ENCODE data around the gene PPA1.
"Not testable (repeated sequence)": the region's sequence is repeated elsewhere in the genome, so short reads cannot be mapped to it uniquely, and the experiment has no call there.

PPA1 gene

DNA sequence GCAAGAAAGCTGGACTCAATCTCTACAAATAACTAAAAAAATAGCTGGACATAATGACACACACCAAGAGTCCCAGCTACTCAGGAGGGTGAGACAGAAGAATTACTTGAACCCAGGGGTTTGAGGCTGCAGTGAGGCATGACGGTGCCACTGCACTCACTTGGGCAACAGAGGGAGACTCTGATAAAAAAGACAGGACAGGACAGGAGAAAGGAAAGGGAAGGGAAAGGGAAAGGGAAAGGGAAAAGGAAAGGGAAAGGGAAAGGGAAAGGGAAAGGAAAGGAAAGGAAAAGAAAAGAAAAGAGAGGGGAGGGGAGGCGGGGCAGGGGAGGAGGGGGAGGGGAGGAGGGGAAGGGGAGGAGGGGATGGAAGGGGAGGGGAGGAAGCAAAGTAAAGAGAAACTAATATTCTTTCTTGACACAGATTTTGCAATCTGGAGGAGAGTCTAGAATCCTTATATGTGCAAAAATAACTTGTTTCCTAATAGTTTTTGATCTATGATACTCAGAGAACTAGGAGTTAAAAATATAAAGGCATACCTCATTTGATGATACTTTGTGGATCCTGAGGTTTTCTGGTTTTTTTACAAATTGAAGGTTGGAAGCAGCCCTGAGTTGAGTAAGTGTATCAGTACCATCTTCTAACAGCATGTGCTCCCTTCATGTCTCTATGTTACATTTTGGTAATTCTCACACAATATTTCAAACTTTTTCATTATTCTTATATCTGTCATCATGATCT, 70.9 kb downstream of the PPA1 start:
- H3K9me3 ChIP-seq (ENCODE audit: low read length), result no peaks in the 10 kb centered on the region
- peaks cover 66% of the 10 kb centered on the region for H3K79me2 ChIP-seq (ENCODE audit: insufficient read depth, low read length)
- no peaks in the 10 kb centered on the region for H3K9me2 ChIP-seq (ENCODE audit: low read depth, low read length)
- no peaks in the 10 kb centered on the region for H3K27me3 ChIP-seq (ENCODE audit: insufficient read depth, low read length)
- H4K20me1 ChIP-seq (ENCODE audit: insufficient read depth, low read length), result no peaks in the 10 kb centered on the region
- H3F3A ChIP-seq (ENCODE audit: insufficient read depth, low read length), result no peaks in the 10 kb centered on the region
- H3K27ac ChIP-seq (ENCODE audit: low read depth, low read length, poor library complexity, severe bottlenecking), result no peak overlapping the region
- TF ChIP-seq EZH2 (IDR thresholded peaks at IDR 0.05; ENCODE audit: borderline replicate concordance, low read length), result no peak
- TF ChIP-seq, protein P1, sequence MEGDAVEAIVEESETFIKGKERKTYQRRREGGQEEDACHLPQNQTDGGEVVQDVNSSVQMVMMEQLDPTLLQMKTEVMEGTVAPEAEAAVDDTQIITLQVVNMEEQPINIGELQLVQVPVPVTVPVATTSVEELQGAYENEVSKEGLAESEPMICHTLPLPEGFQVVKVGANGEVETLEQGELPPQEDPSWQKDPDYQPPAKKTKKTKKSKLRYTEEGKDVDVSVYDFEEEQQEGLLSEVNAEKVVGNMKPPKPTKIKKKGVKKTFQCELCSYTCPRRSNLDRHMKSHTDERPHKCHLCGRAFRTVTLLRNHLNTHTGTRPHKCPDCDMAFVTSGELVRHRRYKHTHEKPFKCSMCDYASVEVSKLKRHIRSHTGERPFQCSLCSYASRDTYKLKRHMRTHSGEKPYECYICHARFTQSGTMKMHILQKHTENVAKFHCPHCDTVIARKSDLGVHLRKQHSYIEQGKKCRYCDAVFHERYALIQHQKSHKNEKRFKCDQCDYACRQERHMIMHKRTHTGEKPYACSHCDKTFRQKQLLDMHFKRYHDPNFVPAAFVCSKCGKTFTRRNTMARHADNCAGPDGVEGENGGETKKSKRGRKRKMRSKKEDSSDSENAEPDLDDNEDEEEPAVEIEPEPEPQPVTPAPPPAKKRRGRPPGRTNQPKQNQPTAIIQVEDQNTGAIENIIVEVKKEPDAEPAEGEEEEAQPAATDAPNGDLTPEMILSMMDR (IDR thresholded peaks at IDR 0.05; ENCODE audit: low read length), result no peak
- H3K4me2 ChIP-seq (ENCODE audit: low read length), result no peak overlapping the region
- H3K9ac ChIP-seq (ENCODE audit: low read length), result no peak overlapping the region
- peaks cover 76% of the 10 kb centered on the region for H3K36me3 ChIP-seq (ENCODE audit: insufficient read depth, low read length)
- H3K4me3 ChIP-seq (ENCODE audit: low read depth, low read length, poor library complexity, severe bottlenecking), result no peak overlapping the region
- peaks cover 14% of the 10 kb centered on the region for H3K4me1 ChIP-seq (ENCODE audit: insufficient read depth, low read length, severe bottlenecking)
- no peak overlapping the region for H2AFZ ChIP-seq (ENCODE audit: low read length)

DNA sequence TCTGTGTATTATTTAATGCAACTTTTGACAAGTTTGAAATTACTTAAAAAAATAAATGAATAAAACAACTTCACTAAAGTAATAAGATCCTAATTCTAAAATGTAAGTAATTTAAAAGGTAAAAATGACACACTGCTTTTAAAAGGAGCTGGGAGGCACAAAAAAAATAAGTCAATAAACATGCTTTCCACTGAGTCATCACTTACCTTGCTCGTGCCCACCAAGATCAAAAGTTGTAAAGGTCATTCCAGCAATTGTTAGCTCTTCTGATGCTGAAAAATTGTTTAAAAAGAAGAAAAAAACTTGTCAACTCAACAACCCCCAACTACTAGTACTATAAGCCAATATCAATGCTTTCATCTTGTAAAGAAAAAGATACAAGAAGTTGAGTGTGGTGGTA, 72.4 kb downstream of the PPA1 start:
- TF ChIP-seq, protein P1 (IDR thresholded peaks at IDR 0.05; ENCODE audit: low read length), result no peak
- TF ChIP-seq EZH2 (IDR thresholded peaks at IDR 0.05; ENCODE audit: borderline replicate concordance, low read length), result no peak
- Histone ChIP-seq H3K4me2 (ENCODE audit: low read length) (no peak overlapping the region), H3K9me3 (ENCODE audit: low read length) (no peaks in the 10 kb centered on the region), H3K27me3 (ENCODE audit: insufficient read depth, low read length) (no peaks in the 10 kb centered on the region), H3K9ac (ENCODE audit: low read length) (no peak overlapping the region), H3K79me2 (ENCODE audit: insufficient read depth, low read length) (peaks cover 51% of the 10 kb centered on the region), H3K9me2 (ENCODE audit: low read depth, low read length) (no peaks in the 10 kb centered on the region), H3K36me3 (ENCODE audit: insufficient read depth, low read length) (peaks cover 77% of the 10 kb centered on the region), H3F3A (ENCODE audit: insufficient read depth, low read length) (no peaks in the 10 kb centered on the region), H3K4me1 (ENCODE audit: insufficient read depth, low read length, severe bottlenecking) (peaks cover 8% of the 10 kb centered on the region), H3K4me3 (ENCODE audit: low read depth, low read length, poor library complexity, severe bottlenecking) (no peak overlapping the region), H2AFZ (ENCODE audit: low read length) (no peak overlapping the region), H3K27ac (ENCODE audit: low read depth, low read length, poor library complexity, severe bottlenecking) (no peak overlapping the region), H4K20me1 (ENCODE audit: insufficient read depth, low read length) (no peaks in the 10 kb centered on the region)

DNA sequence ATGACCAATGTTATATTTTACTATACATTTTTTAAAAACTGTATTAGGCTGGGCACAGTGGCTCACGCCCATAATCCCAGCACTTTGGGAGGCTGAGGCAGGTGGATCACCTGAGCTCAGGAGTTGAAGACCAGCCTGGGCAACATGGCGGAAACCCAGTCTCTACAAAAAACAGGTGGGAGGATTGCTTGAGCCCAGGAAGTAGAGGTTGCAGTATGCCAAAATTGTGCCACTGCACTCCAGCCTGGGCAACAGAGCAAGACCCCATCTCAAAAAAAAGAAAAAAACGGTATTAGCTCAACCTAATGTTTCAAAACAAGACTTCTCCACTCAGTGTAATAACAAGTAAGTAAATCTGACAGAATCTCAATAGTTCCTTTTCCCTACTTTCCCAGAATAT, 73.9 kb downstream of the PPA1 start:
- peaks cover 38% of the 10 kb centered on the region for H3K79me2 ChIP-seq (ENCODE audit: insufficient read depth, low read length)
- H3K27me3 ChIP-seq (ENCODE audit: insufficient read depth, low read length); H3K4me2 ChIP-seq (ENCODE audit: low read length); H3K9ac ChIP-seq (ENCODE audit: low read length); H3K27ac ChIP-seq (ENCODE audit: low read depth, low read length, poor library complexity, severe bottlenecking); H3K9me3 ChIP-seq (ENCODE audit: low read length); H3F3A ChIP-seq (ENCODE audit: insufficient read depth, low read length); H4K20me1 ChIP-seq (ENCODE audit: insufficient read depth, low read length); H3K4me3 ChIP-seq (ENCODE audit: low read depth, low read length, poor library complexity, severe bottlenecking); H2AFZ ChIP-seq (ENCODE audit: low read length); H3K9me2 ChIP-seq (ENCODE audit: low read depth, low read length); H3K4me1 ChIP-seq (ENCODE audit: insufficient read depth, low read length, severe bottlenecking): not testable (repeated sequence)
- H3K36me3 ChIP-seq (ENCODE audit: insufficient read depth, low read length), result peaks cover 81% of the 10 kb centered on the region

DNA sequence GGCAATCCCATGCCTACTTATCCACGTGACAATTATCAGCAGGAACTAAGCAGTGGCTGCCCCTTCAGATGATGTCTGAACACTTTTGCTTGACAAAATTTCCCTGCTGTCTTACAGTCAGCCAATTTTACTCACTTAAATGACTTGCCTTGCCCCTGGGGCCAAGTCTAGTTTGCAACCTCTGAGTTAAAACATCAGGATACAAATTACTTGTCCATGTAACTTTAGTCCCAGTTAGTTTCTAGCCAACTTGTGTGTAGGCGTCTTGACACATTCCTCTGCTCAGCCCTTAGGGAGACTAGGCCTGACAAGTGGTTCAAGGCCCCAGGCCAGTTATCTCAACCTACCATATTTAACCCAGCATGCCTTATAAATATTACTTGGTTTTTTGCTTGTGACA, 75.1 kb downstream of the PPA1 start:
- Histone ChIP-seq H3K4me2 (ENCODE audit: low read length) (no peak overlapping the region), H3K27ac (ENCODE audit: low read depth, low read length, poor library complexity, severe bottlenecking) (no peak overlapping the region), H3K9me3 (ENCODE audit: low read length) (no peaks in the 10 kb centered on the region)

More for the DNA sequence above, 75.1 kb downstream of the PPA1 start:
- Histone ChIP-seq H3K4me1 (ENCODE audit: insufficient read depth, low read length, severe bottlenecking) (peaks cover 7% of the 10 kb centered on the region), H3K36me3 (ENCODE audit: insufficient read depth, low read length) (peaks cover 82% of the 10 kb centered on the region), H3F3A (ENCODE audit: insufficient read depth, low read length) (no peaks in the 10 kb centered on the region), H3K27me3 (ENCODE audit: insufficient read depth, low read length) (no peaks in the 10 kb centered on the region), H3K9me2 (ENCODE audit: low read depth, low read length) (no peaks in the 10 kb centered on the region), H2AFZ (ENCODE audit: low read length) (no peak overlapping the region), H3K4me3 (ENCODE audit: low read depth, low read length, poor library complexity, severe bottlenecking) (no peak overlapping the region), H3K79me2 (ENCODE audit: insufficient read depth, low read length) (peaks cover 25% of the 10 kb centered on the region), H4K20me1 (ENCODE audit: insufficient read depth, low read length) (no peaks in the 10 kb centered on the region), H3K9ac (ENCODE audit: low read length) (no peak overlapping the region)
- no peak for TF ChIP-seq EZH2 (IDR thresholded peaks at IDR 0.05; ENCODE audit: borderline replicate concordance, low read length)
- TF ChIP-seq, protein P1 (IDR thresholded peaks at IDR 0.05; ENCODE audit: low read length), result no peak

Measured in OCI-LY1 (cell line).